ENCODE results near the gene SORCS2.

The SORCS2 gene

DNA sequence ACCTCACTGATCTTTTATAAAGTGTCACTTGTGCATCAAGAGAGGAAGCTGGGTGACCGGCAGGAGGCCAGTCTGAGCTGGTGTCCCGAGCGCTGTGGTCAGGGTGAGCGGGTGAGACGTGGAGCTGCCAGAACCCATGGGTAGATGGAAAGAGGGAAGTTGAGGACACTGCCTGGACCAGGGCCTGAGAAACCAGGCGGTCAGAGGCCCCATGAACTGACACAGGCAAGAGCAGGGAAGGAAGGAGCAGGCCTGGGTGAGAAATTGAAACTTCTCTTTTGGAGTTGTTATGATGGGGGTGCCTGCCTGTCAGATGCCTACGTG lies 554.7 kb downstream of the SORCS2 start:
- no peak for DNase-seq

DNA sequence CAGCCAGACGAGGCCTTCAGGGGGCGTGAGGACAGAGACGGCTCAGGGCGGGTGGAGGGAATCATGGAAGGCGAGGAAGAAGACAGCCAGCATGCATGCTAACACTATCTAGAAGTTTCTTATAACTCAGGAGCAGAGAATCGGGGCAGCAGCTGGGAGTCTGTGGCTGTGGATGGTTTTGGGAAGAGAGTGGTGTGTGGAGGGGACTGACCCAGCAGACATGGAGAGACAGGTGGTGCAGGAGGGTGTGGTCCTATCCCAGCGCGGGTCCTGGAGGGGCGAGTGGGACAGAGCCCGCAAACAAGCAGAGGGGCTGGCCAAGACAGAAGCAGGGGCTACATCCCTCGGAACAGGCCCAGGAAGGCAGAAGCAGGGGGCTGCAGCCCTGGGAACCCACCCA lies 555.2 kb downstream of the SORCS2 start:
- no peak for DNase-seq

DNA sequence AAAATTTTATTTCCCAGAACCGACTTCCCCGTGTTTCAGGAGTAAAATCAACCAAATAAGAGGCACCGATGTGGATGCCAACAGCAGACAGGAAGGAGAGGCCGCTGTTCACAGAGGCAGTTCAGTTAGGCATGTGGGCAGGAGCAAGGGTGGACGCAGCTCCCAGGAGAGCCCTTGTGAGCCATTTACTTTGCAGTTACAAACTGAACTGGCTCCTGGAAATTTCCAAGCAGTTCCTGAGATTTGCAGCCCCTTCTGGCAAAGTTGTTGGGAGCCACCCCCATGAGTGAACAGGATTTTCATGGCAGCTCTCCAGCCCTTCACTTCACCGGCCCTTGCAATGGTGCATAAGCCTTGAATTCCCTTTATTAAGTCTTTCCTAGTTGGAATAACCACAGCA lies 558.2 kb downstream of the SORCS2 start:
- no peak for DNase-seq

GRCh38 chr4:7750972-7751371 lies 558.6 kb downstream of the SORCS2 start:
- DNase-seq = no peak

GRCh38 chr4:7752649-7753048 lies 560.3 kb downstream of the SORCS2 start:
- no peak for DNase-seq

- no peak for DNase-seq
Observed at GRCh38 chr4:7753271-7753670, 560.9 kb downstream of the SORCS2 start.

DNA sequence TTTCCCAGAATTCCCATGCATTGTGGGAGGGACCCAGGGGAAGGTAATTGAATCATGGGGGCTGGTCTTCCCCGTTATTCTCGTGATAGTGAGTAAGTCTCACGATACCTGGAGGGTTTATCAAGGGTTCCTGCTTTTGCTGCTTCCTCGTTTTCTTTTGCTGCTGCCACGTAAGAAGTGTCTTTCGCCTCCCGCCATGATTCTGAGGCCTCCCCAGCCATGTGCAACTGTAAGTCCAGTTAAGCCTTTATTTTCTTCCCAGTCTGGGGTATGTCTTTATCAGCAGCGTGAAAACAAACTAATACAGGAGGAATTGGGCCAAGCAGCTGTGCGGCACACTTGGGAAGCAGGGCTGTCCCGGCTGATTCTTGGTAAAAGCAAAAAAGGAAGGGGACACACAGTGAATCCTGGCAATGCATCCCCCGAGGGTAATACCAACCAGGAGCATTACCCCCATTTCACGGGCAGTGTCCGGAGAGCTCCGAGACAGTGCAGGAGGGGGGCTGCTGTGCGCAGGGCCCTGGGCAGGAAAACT lies 561.7 kb downstream of the SORCS2 start:
- no peak for DNase-seq

DNA sequence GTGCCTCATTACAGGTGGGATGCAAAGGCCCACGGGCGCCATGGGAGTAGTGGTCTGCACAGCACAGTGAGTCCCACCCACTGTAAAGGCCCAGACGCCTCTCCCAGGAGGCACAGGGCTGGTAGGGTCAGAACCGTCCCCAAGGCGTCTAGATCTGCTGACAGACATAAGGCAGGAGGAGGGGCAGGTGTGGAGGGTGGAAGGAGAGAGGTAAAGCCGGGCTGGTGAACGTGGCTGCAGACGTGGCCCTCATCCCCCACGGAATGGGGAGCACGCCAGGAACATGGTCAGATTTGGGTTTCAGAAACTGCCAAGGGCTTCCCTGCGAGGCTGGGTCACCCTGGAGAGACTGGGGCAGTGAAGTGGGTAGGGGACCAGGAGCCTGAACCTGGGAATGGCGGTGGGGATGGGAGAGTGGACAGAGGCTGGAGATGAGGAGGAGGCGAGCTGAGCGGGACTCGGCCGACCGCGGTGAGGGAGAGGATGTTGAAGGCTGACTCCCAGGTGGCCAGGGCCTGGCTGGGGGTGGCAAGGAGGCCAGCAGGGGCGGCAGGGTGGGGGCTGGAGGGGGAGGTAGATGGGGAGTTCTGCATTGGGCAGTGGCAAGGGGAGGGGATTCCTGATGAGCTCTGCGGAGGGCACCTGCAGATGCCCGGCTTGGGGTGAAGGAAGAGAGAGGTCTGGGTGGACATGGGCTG lies 562.4 kb downstream of the SORCS2 start:
- no peak for DNase-seq

DNA sequence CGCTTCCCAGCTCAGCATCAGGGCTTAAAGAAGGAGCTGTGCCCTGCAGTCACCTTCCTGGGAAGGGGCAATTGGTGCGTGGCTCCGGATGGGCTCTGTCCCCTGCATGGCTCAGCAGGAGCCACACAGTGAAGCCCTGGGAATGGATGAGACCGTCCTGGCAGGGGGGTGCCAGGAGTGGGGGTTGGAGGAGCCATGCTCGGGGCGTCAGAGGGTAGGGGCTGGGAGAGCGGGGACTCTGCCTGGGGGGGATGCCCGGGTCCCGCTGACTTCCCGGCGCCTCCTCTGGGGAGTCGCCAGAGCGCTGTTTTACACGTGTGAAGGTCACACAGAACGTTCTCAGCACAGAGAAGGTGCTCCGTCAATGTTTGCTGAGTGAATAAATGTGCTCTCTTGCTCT lies 563.2 kb downstream of the SORCS2 start:
- DNase-seq = no peak

DNA sequence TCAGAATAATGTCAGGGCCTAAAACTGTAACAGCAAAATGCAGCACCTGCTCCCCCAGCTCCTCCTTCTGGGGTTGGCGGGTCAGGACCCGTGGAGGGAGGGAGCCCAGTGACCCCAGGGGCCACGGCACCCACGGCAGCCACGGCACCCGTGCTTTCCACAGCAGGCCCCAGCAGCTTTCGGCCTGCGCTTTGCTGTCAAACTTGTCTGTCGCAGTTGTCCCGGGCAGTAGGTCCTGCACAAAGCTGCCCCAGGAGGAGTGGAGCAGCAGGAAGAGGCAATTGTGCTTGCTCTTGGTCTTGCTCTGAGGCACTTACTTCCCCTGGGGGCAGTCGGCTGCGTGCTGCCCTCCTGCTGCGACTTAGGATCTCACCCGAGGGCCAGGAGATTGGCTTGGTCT lies 563.7 kb downstream of the SORCS2 start:
- no peak for DNase-seq

DNA sequence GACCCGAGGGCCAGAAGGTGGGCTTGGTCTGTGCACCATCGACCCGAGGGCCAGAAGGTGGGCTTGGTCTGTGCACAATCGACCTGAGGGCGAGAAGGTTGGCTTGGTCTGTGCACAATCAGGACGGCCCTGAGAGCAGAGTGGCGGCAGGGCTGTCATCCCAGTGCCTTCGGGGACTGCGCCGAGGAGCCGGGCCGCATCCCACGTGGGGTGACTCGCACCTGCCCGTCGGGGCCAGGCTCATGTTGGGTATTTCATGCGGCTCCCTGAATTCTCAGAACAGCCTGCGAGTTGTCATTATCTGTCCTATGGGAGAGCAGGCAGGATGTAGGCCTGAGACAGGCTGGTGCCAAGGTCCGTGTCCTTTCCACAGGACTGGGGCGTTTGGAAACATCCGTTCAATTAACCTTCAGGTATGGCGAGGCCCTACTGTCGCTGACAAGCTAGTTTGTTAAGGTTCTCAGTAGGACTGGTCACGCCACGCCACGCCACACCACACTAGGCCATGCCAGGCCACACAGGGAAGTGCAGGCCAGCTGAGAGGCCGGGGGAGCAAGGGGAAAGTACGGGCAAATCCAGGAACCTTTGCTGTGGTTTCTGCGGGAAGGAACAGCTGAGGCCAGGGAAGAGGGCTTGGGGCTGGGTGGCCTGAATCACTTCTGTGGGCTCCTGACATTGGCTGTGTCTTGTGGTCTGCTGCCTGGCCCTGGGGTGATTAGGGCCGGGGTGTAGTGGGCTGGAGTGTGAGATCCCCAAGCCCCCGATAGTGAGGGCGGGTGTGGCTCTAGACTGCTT lies 564.4 kb downstream of the SORCS2 start:
- DNase-seq = no peak

DNA sequence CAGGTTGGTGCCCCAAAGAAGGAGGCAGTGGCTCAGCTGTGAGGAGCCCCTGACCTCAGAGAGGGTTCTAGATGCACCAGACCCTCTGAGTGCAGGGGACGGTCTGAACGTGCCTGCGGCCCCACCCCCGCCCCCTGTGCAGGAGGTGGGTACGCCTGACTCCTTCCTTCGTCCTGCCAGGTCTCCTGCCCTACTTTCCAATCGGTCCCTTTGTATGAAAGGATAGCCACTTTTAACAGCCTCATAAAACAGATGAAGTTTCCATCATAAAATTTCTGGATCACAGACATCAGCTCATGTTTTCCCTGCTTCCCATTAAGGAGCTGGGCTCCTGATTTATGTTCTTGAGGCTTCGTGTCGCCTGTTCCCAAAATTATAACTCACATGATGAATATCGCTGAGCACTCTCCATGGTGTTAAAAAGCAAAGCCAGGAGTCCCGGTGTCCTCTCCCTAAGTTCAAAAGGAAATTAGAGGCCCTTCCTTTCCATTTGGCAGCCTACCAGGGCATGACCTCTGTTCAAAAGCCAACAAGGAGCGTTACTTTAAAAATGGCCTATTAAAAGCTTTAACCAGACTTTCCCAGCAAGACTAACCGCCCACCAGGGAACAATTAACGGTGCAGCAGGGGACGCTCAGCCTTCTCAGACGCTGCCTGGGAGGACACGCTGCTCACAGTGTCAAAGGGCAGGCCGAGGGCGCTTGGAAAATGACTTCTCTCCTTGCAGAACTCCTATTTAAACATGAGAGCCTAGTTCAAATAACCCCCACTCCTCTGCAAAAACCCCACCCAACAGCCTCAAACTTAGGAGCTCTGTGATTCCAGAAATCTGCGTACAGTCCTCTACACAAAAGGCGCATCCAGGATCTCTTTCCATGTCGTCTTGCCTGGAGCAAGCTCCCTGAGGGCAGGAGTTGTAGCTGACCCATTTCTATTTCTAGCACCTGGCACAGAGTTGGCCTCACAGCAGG lies 565.4 kb downstream of the SORCS2 start:
- no peak for DNase-seq

GRCh38 chr4:7758476-7758875 lies 566.1 kb downstream of the SORCS2 start:
- no peak for DNase-seq

DNA sequence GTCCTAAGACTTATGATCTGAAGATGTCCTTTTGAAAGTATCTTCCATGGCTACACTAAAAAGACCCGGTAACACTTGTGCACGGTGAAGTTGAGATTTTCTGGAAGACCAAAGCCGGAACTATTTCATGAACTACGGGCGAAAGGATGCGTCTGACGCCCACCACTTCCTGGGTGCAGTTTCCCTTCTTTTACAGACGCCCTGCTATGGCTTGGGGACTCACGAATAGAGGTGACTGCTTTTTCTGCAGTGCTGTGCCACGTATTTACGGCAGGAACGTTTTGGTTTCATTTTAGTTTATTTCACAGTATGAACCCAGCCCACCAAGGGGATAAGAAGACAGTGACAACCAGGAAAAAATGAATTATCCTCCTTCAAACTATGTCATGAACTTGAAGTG lies 566.9 kb downstream of the SORCS2 start:
- no peak for DNase-seq

DNA sequence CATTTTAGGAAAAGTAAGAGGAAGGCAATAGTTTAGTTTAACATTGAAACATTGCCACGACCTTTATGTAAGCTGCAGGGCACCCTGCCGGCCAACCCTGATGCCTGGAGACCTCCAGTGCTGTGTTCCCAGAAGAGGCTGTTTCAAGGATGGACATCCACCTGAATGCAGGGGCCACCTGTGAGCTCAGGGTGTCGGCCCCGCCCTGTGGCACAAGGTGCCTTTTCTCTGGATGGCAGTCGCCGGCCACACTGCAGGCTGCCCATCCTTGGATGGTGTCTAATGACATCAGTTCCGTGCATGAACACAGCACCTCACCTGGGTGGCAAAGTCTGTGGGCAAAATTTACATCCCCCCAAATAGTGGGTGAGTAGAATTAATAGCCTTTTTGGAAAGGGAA lies 567.3 kb downstream of the SORCS2 start:
- no peak for DNase-seq

DNA sequence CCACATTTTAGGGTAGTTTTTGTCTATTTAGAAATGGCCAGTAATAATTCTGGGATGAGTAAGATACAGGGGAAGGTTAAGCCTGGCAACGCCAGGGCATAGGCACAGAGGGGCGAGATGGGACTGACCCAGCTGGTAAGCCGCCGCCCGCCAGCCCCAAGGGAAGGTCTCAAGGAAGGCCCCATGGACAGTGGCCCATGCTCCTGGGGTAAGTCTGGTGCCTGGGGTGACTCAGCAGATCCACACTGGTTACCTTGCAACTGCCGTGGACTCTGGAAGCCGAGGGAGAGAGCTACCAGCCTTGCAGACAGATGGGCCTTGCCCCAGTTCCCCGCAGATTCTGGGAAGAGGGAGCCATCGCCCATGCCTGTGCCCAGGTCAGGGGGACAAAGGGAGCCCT lies 567.9 kb downstream of the SORCS2 start:
- no peak for DNase-seq

DNA sequence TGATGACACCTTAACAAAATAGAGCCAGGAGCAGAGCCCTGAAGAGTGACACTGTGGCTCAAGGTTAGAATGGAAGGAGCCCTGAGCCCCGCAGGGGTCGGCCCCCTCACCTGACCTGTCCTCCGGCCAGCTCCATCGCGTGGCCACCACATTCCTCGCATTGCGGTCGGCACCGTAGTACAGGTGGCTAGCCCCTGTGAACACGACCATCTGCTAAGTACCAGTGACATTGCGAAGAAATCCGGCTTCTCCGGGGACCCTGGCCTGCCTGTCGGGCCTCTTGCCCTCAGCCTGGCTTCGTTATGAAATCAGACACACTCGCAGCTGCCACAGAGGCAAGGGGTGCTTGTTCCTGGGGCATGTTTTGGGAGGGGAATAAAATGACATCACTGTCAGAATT lies 568.4 kb downstream of the SORCS2 start:
- DNase-seq = no peak

DNA sequence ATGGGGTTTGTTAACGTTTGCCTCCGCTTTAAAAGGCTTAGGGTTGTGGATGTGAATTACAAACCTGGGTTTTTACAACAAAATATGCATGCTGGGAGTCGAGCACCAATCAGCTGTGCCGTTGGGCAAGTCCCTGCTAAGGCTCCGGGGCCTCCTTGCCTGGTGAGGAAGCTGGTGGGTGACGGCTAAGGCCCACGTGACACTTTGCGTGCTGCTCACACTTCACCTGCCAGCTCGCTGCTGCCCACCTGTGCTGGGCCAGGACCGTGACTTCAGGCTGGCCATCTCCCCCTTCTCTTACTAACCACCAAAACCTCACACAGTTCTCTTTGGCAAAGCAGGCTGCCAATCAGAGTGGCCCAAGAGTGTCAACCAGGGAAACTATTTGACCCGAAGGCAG lies 569.0 kb downstream of the SORCS2 start:
- no peak for DNase-seq

GRCh38 chr4:7761720-7762119 lies 569.4 kb downstream of the SORCS2 start:
- no peak for DNase-seq

DNA sequence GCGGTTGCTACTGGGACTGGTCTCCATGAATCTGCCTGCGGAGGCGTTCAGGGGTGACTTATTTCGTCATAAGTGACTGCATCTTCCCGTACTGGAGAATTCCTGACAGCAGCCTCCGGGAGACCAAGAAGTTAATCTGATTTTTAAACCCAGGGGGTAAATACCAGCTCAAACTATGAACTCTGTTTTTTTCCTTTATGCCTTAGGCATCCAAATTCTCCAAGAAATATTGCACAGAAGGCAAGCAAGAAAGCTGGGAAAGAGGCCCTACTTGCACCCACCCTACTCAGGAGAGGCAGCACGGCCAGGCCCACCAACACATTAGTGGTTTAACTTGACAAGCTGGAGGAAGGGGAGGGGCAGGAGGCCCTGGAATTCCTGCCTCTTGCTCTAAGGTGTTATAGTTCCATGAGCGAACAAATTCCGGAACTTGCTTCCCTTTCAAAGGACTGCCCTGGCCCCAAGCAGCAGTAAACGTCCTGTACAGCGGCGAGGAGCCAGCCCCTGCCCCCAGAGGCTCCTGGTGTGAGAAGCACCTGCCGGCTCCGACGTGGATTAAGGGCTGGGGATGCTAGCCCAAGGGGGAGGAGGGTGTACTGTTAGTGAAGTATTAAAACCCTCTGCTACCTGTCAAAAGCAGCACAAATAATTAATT lies 570.2 kb downstream of the SORCS2 start:
- DNase-seq = no peak

DNA sequence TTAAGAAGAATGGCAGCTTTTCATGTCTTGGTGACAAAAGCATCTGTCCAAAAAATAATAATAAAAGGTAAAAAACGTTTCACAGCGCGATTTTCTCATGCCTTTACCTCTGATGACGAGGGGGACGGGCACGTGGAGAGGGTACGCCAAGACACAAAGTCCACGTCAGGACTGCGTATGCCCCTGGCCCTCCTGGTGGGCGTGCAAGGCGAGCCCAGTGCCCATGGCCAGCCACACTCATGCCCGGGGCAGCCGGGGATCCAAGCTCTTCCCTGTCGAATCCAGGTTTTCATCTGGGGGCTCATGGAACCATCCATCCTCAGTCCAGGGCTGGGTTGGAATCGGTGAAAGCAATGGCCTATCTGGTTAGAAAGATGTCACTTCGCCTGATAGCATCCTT lies 570.8 kb downstream of the SORCS2 start:
- DNase-seq = no peak

GRCh38 chr4:7763788-7764187 lies 571.5 kb downstream of the SORCS2 start:
- DNase-seq = no peak

DNA sequence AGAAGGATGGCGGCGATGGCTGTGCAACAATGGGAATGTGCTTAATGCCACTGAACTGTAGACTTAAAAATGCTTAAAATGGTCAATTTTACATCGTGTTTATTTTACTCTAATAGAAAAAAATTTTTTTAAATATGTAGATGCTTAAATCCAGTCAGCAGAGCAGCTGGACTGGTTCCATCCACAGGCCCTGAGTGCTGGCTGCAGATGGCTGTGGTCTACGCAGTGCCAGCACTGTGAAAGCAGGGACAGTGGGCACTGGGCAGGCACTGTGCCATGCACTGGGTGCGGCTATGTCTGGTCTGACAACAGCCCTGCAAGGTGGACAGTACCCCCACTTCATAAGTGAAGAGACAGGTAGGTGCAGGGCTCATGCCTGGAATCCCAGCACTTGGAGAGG lies 572.1 kb downstream of the SORCS2 start:
- DNase-seq = no peak

All from DMS79 (cell line).